Liver (tissue), 9 donors: ENCODE measurements around the gene OPA3. TPM values are rescaled to one million over a fixed set of nuclear protein-coding genes. Genes with fewer than 3 reads are reported as not detected.
A peak's percentile ranks its signal among the peaks of the same experiment; 100 is the strongest.

Experiments used
- DNase-seq: peaks from one replicate; pipeline ENCODE4 v3.0.0-alpha.2; 2017; ENCODE audit warnings: low spot score
- H3K27ac ChIP-seq, 2 donors: one replicate each; pipeline ENCODE4 v1.7.0; 2013; ENCODE audit warnings: inconsistent platforms in 2 of 2, low read length in 2 of 2, control low read depth in 1 of 2, low read depth in 1 of 2, mild to moderate bottlenecking in 1 of 2
- H3K27me3 ChIP-seq, 4 donors: one replicate each; pipeline versions ENCODE4 v1.6.1 to v1.7.0; 2013; ENCODE audit warnings: low read length in 3 of 4, inconsistent platforms in 1 of 4, mild to moderate bottlenecking in 1 of 4, moderate library complexity in 1 of 4; ENCODE audit not compliant: control insufficient read depth in 4 of 4, insufficient read depth in 4 of 4
- H3K36me3 ChIP-seq, 4 donors: one replicate each; pipeline versions ENCODE4 v1.6.1 to v1.7.0; 2013; ENCODE audit warnings: low read length in 3 of 4, mild to moderate bottlenecking in 3 of 4, low read depth in 1 of 4, moderate library complexity in 1 of 4; ENCODE audit not compliant: control insufficient read depth in 4 of 4, insufficient read depth in 3 of 4
- H3K4me1 ChIP-seq, 4 donors: one replicate each; pipeline versions ENCODE4 v1.6.1 to v1.7.0; 2013; ENCODE audit warnings: low read length in 3 of 4, mild to moderate bottlenecking in 3 of 4, moderate library complexity in 1 of 4; ENCODE audit not compliant: control insufficient read depth in 4 of 4, insufficient read depth in 4 of 4
- H3K4me3 ChIP-seq, 3 donors: one replicate each; pipeline versions ENCODE4 v1.6.1 to v1.7.0; 2013; ENCODE audit warnings: low read length in 3 of 3, control low read depth in 1 of 3, low read depth in 1 of 3, mild to moderate bottlenecking in 1 of 3
- H3K9ac ChIP-seq, 2 donors: one replicate each; pipeline ENCODE4 v1.7.0; 2013; ENCODE audit warnings: low read length in 2 of 2, mild to moderate bottlenecking in 2 of 2, moderate library complexity in 2 of 2, control low read depth in 1 of 2, low read depth in 1 of 2
- H3K9me3 ChIP-seq, 4 donors: one replicate each; pipeline versions ENCODE4 v1.6.1 to v1.7.0; 2013; ENCODE audit warnings: low read length in 3 of 4; ENCODE audit not compliant: control insufficient read depth in 4 of 4
- ATF3 ChIP-seq: IDR thresholded peaks from 2 replicates; pipeline ENCODE4 v1.6.1; 2016; ENCODE audit warnings: antibody characterized with exemption
- CTCF ChIP-seq: fragments of 150-350 bp; IDR thresholded peaks from 2 replicates; pipeline ENCODE4 v1.5.1; 2017; ENCODE audit warnings: improper control_type of control experiment, low read depth, low read length; ENCODE audit not compliant: missing input control
- EGR1 ChIP-seq, 2 donors: IDR thresholded peaks; 2 replicates each; pipeline ENCODE4 v1.6.1; 2016 to 2018; ENCODE audit warnings: antibody characterized with exemption in 2 of 2, low read depth in 2 of 2
- FOXA1 ChIP-seq: IDR thresholded peaks from 2 replicates; pipeline ENCODE4 v1.6.1; 2016; ENCODE audit warnings: antibody characterized with exemption
- FOXA2 ChIP-seq: IDR thresholded peaks from 2 replicates; pipeline ENCODE4 v1.6.1; 2016; ENCODE audit warnings: antibody characterized with exemption
- GABPA ChIP-seq, 2 donors: IDR thresholded peaks in 1 of 2; conservative IDR thresholded peaks in 1 of 2; 2 replicates each; pipeline ENCODE4 v1.6.1; 2016; ENCODE audit warnings: antibody characterized with exemption in 2 of 2, mild to moderate bottlenecking in 1 of 2, moderate library complexity in 1 of 2
- HNF4A ChIP-seq, 2 donors: conservative IDR thresholded peaks; 2 replicates each; pipeline ENCODE4 v1.6.1; 2016; ENCODE audit warnings: antibody characterized with exemption in 2 of 2, mild to moderate bottlenecking in 2 of 2
- JUND ChIP-seq, 2 donors: IDR thresholded peaks; 2 replicates each; pipeline ENCODE4 v1.6.1; 2016; ENCODE audit warnings: antibody characterized with exemption in 2 of 2
- NR2F2 ChIP-seq: IDR thresholded peaks from 2 replicates; pipeline ENCODE4 v1.6.1; 2016; ENCODE audit warnings: antibody characterized with exemption
- RAD21 ChIP-seq, 2 donors: IDR thresholded peaks; 2 replicates each; pipeline ENCODE4 v1.6.1; 2016; ENCODE audit warnings: antibody characterized with exemption in 2 of 2, mild to moderate bottlenecking in 2 of 2
- REST ChIP-seq: IDR thresholded peaks from 2 replicates; pipeline ENCODE4 v1.6.1; 2016; ENCODE audit warnings: antibody characterized with exemption, mild to moderate bottlenecking
- RXRA ChIP-seq, 2 donors: IDR thresholded peaks; 2 replicates each; pipeline ENCODE4 v1.6.1; 2017 to 2018; ENCODE audit warnings: antibody characterized with exemption in 2 of 2, mild to moderate bottlenecking in 1 of 2
- SP1 ChIP-seq: IDR thresholded peaks from 2 replicates; pipeline ENCODE4 v1.6.1; 2018; ENCODE audit warnings: antibody characterized with exemption, mild to moderate bottlenecking
- TAF1 ChIP-seq: conservative IDR thresholded peaks from 2 replicates; pipeline ENCODE4 v1.6.1; 2016; ENCODE audit warnings: antibody characterized with exemption, mild to moderate bottlenecking
- YY1 ChIP-seq: IDR thresholded peaks from 2 replicates; pipeline ENCODE4 v1.6.1; 2016; ENCODE audit warnings: antibody characterized with exemption, mild to moderate bottlenecking
- ZBTB33 ChIP-seq: IDR thresholded peaks from 2 replicates; pipeline ENCODE4 v1.6.1; 2016; ENCODE audit warnings: antibody characterized with exemption
- WGBS: extraction: QIAGEN DNeasy Blood & Tissue Kit; methylation state at CpG from one replicate; pipeline ENCODE4 v1.1.7; 2013; 5-methylcytosine and 5-hydroxymethylcytosine counted together
- polyA plus RNA-seq, 2 donors: library from polyadenylated mRNA; stranded (reverse) in 1 of 2; unstranded in 1 of 2; fragments of 200-250 nt in 1 of 2; fragments of >200 nt in 1 of 2; fragmentation: Nextera tagmentation in 1 of 2; extraction: Ambion mirVana in 1 of 2; gene quantifications; one replicate each; pipeline versions ENCODE4 v1.2.1 to v1.2.3, GENCODE V29; 2013 to 2015
- total RNA-seq, 2 donors: library from RNA; depleted of rRNA; stranded (reverse); fragments of >200 nt; gene quantifications; one replicate each; pipeline ENCODE4 v1.2.3, GENCODE V29; 2014
- TF ChIP-seq, protein P1 (sequence below): IDR thresholded peaks from 2 replicates; pipeline ENCODE4 v1.6.1; 2016; ENCODE audit warnings: antibody characterized with exemption
- donor health status: healthy.
- donor health status: healthy.
- donor health status: healthy.
- donor health status: healthy.
- donor health status: healthy.

OPA3 gene
- total and polyA plus RNA-seq, 4 donors, result 3.8 to 9.4 (median 6.2) TPM

DNA sequence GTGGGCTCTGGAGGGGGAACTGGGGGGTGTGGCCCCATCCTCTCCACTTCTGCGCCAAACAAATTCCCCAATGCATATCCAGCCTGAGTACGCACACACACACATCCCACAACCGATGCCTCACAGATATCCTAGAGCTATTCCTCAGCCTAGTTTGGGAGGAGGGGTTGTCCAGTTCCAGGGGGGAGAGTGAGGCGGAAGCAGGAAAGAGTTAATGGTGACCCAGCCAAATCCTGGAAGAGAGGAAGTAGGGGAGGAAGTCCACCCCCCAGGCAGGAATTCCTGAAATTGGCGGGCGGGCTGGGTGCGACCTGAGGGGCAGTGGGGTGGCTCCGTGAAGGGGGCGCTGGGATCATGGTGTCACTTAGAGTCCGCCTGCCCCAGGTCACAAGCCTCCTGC, 16.5 kb upstream of the OPA3 start:
- H3K9ac ChIP-seq, result peak overlapping the region in 1 of 2 donors; percentile 31
- WGBS, result 17% methylated on average over 10 of the region's 10 CpGs
- no peaks in the 10 kb centered on the region for H3K36me3 ChIP-seq
- no peaks in the 10 kb centered on the region for H3K9me3 ChIP-seq
- H3K4me1 ChIP-seq, result peaks cover 0 to 11% (median under 1%) of the 10 kb centered on the region in 4 donors
- peak overlapping the region; percentile 11 to 47 (median 47) for H3K4me3 ChIP-seq
- no peak for TF ChIP-seq EGR1 (IDR thresholded peaks at IDR 0.05; ENCODE audit: low read depth in 2 of 2)
- no peak for TF ChIP-seq YY1
- TF ChIP-seq, protein P1, sequence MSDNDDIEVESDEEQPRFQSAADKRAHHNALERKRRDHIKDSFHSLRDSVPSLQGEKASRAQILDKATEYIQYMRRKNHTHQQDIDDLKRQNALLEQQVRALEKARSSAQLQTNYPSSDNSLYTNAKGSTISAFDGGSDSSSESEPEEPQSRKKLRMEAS, result no peak
- no peak for TF ChIP-seq FOXA1
- no peak for TF ChIP-seq CTCF
- peak; percentile 54 for TF ChIP-seq NR2F2
- H3K27me3 ChIP-seq, result peaks cover 0 to 7% (median 5%) of the 10 kb centered on the region in 4 donors
- no peak for DNase-seq
- H3K27ac ChIP-seq, result peak overlapping the region; percentile 46 to 48

GRCh38 chr19:45600340-45600885, 15.8 kb upstream of the OPA3 start:
- Histone ChIP-seq H3K4me3 (no peak overlapping the region), H3K9ac (no peak overlapping the region), H3K27ac (peak overlapping the region in 1 of 2 donors; percentile 46), H3K27me3 (peaks cover 0 to 7% (median 5%) of the 10 kb centered on the region in 4 donors), H3K9me3 (no peaks in the 10 kb centered on the region), H3K4me1 (peaks cover 0 to 11% (median under 1%) of the 10 kb centered on the region in 4 donors), H3K36me3 (no peaks in the 10 kb centered on the region)
- TF ChIP-seq HNF4A (conservative IDR thresholded peaks at IDR 0.05) (no peak), EGR1 (IDR thresholded peaks at IDR 0.05; ENCODE audit: low read depth in 2 of 2) (no peak), YY1 (no peak), CTCF (no peak), ATF3 (no peak), ZBTB33 (no peak), RAD21 (IDR thresholded peaks at IDR 0.05) (no peak), FOXA2 (no peak), RXRA (IDR thresholded peaks at IDR 0.05) (no peak), SP1 (no peak), FOXA1 (no peak), JUND (IDR thresholded peaks at IDR 0.05) (no peak), GABPA (IDR thresholded peaks at IDR 0.05 in 1 of 2, conservative IDR thresholded peaks at IDR 0.05 in 1 of 2) (no peak), REST (no peak), TAF1 (no peak), NR2F2 (no peak)
- TF ChIP-seq, protein P1, result no peak
- 36% methylated on average over 5 of the region's 5 CpGs for WGBS
- DNase-seq, result no peak
